ENCODE measurements around the gene STIMATE. TPM values are rescaled to one million over a fixed set of nuclear protein-coding genes. Genes with fewer than 3 reads are reported as not detected.

Gene STIMATE
- total and polyA plus RNA-seq, 2 of the 4 experiments (the other 2 are of a cell fraction) = 10.6 to 17.8 TPM

DNA sequence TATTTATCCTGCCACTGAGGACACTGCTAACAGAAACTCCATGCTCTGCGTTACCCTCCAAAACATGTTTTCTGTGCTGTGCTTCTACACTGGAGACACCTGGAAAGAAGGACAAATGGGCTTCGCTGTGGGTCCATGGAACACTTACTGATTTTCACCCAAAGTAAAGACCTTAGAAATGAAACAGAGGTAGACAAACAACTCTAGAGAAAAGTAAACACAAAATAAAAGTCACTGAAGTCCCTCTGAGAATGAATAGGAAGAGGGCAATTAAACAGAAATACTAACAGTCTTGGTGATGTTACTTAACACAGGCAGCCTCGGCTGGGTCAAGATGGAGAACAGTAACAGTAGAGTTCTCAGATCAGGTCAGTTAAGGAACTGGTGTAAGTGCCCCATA lies 6.7 kb upstream of the STIMATE start:
- in situ Hi-C loops (cut with MboI; ENCODE audit: low sequenced_read_pairs) = no loop called here

More for the DNA sequence above, 6.7 kb upstream of the STIMATE start:
- no peak overlapping the region for H3K4ac ChIP-seq (ENCODE audit: low read depth, low read length)
- no peak overlapping the region for H2BK120ac ChIP-seq (ENCODE audit: low read depth, low read length)
- H3K36me3 ChIP-seq (ENCODE audit: control insufficient read depth, insufficient read depth, low read length) = no peaks in the 10 kb centered on the region
- dilution Hi-C loops (cut with HindIII; ENCODE audit: low sequenced_read_pairs, unreplicated experiment) (no loop called here), intact Hi-C loops (cut with micrococcal nuclease) (no loop called here)
- H3K56ac ChIP-seq (ENCODE audit: extremely low read depth, insufficient read depth, low read length) = no peak overlapping the region
- no peak overlapping the region for H2AK5ac ChIP-seq (ENCODE audit: low read depth, low read length)
- BruUV-seq (replicated peaks) = no TSS peak
- no peaks in the 10 kb centered on the region for H3K9me3 ChIP-seq (ENCODE audit: control insufficient read depth, insufficient read depth, low read length)
- H3K79me1 ChIP-seq (ENCODE audit: low read depth in 1 of 2, low read length in 2 of 2) = no peaks in the 10 kb centered on the region
- CTCF ChIA-PET = interaction anchor here (1.3 kb wide), 1 partner anchor 12 kb away, joined by 5 read pairs; no protein-coding TSS in a partner anchor
- H4K91ac ChIP-seq (ENCODE audit: insufficient read depth, low read depth, low read length) = no peak overlapping the region
- POLR2A ChIA-PET (ENCODE audit: unreplicated experiment) = no interaction called here
- TF ChIP-seq, protein P1, sequence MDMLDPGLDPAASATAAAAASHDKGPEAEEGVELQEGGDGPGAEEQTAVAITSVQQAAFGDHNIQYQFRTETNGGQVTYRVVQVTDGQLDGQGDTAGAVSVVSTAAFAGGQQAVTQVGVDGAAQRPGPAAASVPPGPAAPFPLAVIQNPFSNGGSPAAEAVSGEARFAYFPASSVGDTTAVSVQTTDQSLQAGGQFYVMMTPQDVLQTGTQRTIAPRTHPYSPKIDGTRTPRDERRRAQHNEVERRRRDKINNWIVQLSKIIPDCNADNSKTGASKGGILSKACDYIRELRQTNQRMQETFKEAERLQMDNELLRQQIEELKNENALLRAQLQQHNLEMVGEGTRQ (IDR thresholded peaks at IDR 0.05; ENCODE audit: low read depth, low read length) = no peak
- TF ChIP-seq BHLHE40 (IDR thresholded peaks at IDR 0.05; ENCODE audit: low read depth, low read length) (no peak), POLR2A (IDR thresholded peaks at IDR 0.05; ENCODE audit: low read depth, low read length) (no peak), RAD21 (IDR thresholded peaks at IDR 0.05; ENCODE audit: low read length) (no peak), RFX5 (IDR thresholded peaks at IDR 0.05; ENCODE audit: low read depth, low read length) (no peak), MAZ (IDR thresholded peaks at IDR 0.05; ENCODE audit: borderline replicate concordance, low read depth, low read length) (no peak), SMC3 (IDR thresholded peaks at IDR 0.05; ENCODE audit: low read depth, low read length) (no peak), MAFK (IDR thresholded peaks at IDR 0.05; ENCODE audit: low read depth, low read length) (no peak), NFE2L2 (IDR thresholded peaks at IDR 0.05; ENCODE audit: low read depth, low read length) (no peak), MXI1 (IDR thresholded peaks at IDR 0.05; ENCODE audit: borderline replicate concordance, low read depth, low read length) (no peak)
- H3K4me1 ChIP-seq (ENCODE audit: control insufficient read depth, insufficient read depth, low read length) = no peaks in the 10 kb centered on the region
- ATAC-seq (ENCODE audit: low read depth) = no peak
- H4K8ac ChIP-seq (ENCODE audit: low read depth in 2 of 2, low read length in 2 of 2) = no peak overlapping the region
- H2BK15ac ChIP-seq (ENCODE audit: low read depth, low read length) = no peak overlapping the region
- H2BK20ac ChIP-seq (ENCODE audit: low read depth, low read length) = no peak overlapping the region
- DNase-seq = no peak
- H3K18ac ChIP-seq (ENCODE audit: low read depth, low read length) = no peak overlapping the region
- no peak overlapping the region for H2AFZ ChIP-seq (replicated peaks; ENCODE audit: low read length, poor library complexity)
- no peak overlapping the region for H3K4me2 ChIP-seq (ENCODE audit: low read depth, low read length)
- no peak overlapping the region for H3K14ac ChIP-seq (replicated peaks; ENCODE audit: low read depth, low read length)
- no peaks in the 10 kb centered on the region for H4K20me1 ChIP-seq (ENCODE audit: insufficient read depth, low read length)
- H3K23ac ChIP-seq (ENCODE audit: low read depth, low read length) = no peak overlapping the region
- H2AK9ac ChIP-seq (replicated peaks; ENCODE audit: low read depth, low read length, poor library complexity) = no peak overlapping the region
- WGBS, 2 experiments (ENCODE audit: extremely low coverage in 2 of 2, insufficient read length in 1 of 2) = no CpG with 5 or more reads among the region's 3 CpGs
- no peak overlapping the region for H3K4me3 ChIP-seq (ENCODE audit: insufficient read depth, low read depth, low read length)
- H3K27ac ChIP-seq (ENCODE audit: insufficient read depth, low read length) = no peak overlapping the region
- H3K9me1 ChIP-seq (ENCODE audit: insufficient read depth, low read length) = no peaks in the 10 kb centered on the region
- no peaks in the 10 kb centered on the region for H3K27me3 ChIP-seq (ENCODE audit: control insufficient read depth, insufficient read depth, low read length)
- H4K5ac ChIP-seq (ENCODE audit: low read depth, low read length) = no peak overlapping the region
- H2BK5ac ChIP-seq (ENCODE audit: low read depth, low read length, poor library complexity, severe bottlenecking) = no peak overlapping the region
- H3K9ac ChIP-seq (ENCODE audit: low read depth, low read length) = no peak overlapping the region

Measured in IMR-90 (cell line).